Gastrocnemius medialis (tissue), 4 donors: ENCODE measurements around the gene SHISA6. TPM values are rescaled to one million over a fixed set of nuclear protein-coding genes. Genes with fewer than 3 reads are reported as not detected.

Experiments used
- ATAC-seq, 2 donors: fragments of 150-250 bp; one replicate each; pipeline ENCODE4 v1.9.1; 2016
- DNase-seq, 2 donors: peaks; one replicate each; pipeline ENCODE4 v3.0.0-alpha.2; 2019
- H3K27ac ChIP-seq, 4 donors: fragments of 200-600 bp; sonication (generic); 1 replicate in 1 of 4; 2 replicates in 3 of 4; pipeline ENCODE4 v1.5.1; 2016 to 2018; ENCODE audit warnings: mild to moderate bottlenecking in 2 of 4, moderate library complexity in 1 of 4
- H3K27me3 ChIP-seq, 3 donors: fragments of 200-600 bp; sonication (generic) in 2 of 3; 1 replicate in 1 of 3; 2 replicates in 2 of 3; pipeline versions ENCODE4 v1.5.1 to v1.6.0; 2016 to 2019; ENCODE audit warnings: mild to moderate bottlenecking in 1 of 3, moderate library complexity in 1 of 3
- H3K36me3 ChIP-seq, 2 donors: fragments of 200-600 bp; sonication (generic) in 1 of 2; one replicate each; pipeline ENCODE4 v1.5.1; 2017 to 2018
- H3K4me1 ChIP-seq, 2 donors: fragments of 200-600 bp; sonication (generic) in 1 of 2; one replicate each; pipeline ENCODE4 v1.5.1; 2016 to 2017; ENCODE audit warnings: mild to moderate bottlenecking in 2 of 2
- H3K4me3 ChIP-seq, 4 donors: fragments of 200-600 bp; sonication (generic) in 3 of 4; 1 replicate in 1 of 4; 2 replicates in 3 of 4; pipeline ENCODE4 v1.5.1; 2016 to 2019; ENCODE audit warnings: mild to moderate bottlenecking in 2 of 4
- H3K9me3 ChIP-seq, 3 donors: fragments of 200-600 bp; sonication (generic) in 2 of 3; 1 replicate in 1 of 3; 2 replicates in 2 of 3; pipeline ENCODE4 v1.5.1; 2016 to 2019
- POLR2A ChIP-seq, 2 donors: fragments of 450-650 bp; IDR thresholded peaks; one replicate each; pipeline ENCODE4 v1.6.1; 2017; ENCODE audit warnings: antibody characterized with exemption in 2 of 2, mild to moderate bottlenecking in 2 of 2, moderate library complexity in 2 of 2
- in situ Hi-C, 4 donors: fragments of 200-750 bp; cut with MboI; loops; one replicate each; pipeline versions ENCODE4 v1.15.0 to v1.8.0; 2017; ENCODE audit warnings: low sequenced_read_pairs in 4 of 4
- intact Hi-C: fragments of 100-400 bp; cut with DNase I; formaldehyde crosslinking; loops from one replicate; pipeline ENCODE4 v1.15.1; 2023; ENCODE audit warnings: low total_unique reads
- total RNA-seq, 4 donors: library from RNA; depleted of rRNA; stranded (reverse); fragments of >200 nt; gene quantifications; one replicate each; pipeline versions ENCODE4 v1.1.0 to v1.2.3, GENCODE V29; 2016
- TF ChIP-seq, protein P1 (sequence below), 5 experiments: fragments of 450-650 bp in 3 of 5; fragments of 200-600 bp in 2 of 5; sonication (generic) in 2 of 5; IDR thresholded peaks in 4 of 5; conservative IDR thresholded peaks in 1 of 5; 1 replicate in 4 of 5; 2 replicates in 1 of 5; pipeline ENCODE4 v1.5.1; 2016 to 2019; ENCODE audit warnings: antibody characterized with exemption in 5 of 5, mild to moderate bottlenecking in 3 of 5, moderate library complexity in 3 of 5

The SHISA6 gene
- total RNA-seq, 4 donors from 2014 or later = 0.19 to 0.46 (median 0.31) TPM

DNA sequence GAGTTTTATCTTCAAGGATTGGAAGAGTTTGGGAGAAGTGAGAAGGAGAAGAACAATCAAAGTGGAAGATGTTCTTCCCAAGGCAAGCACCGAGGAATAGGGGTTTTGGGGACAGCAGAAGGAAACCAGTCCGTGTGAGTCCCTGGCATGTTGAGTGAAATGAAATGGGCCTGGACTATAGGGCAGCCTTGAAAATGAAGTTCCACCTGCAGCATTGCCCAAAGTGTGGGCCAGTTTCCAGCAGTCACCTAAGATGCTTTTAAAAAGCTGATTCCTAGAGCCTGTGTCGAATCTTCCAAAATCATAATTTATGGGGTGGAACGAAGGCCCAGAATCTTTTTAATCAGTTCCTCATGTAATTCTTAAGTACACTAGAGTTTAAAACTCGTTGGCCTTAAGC is 297.4 kb downstream of the SHISA6 start:
- Histone ChIP-seq H3K36me3 (no peaks in the 10 kb centered on the region), H3K9me3 (no peaks in the 10 kb centered on the region), H3K27me3 (no peaks in the 10 kb centered on the region), H3K27ac (no peak overlapping the region), H3K4me1 (no peaks in the 10 kb centered on the region), H3K4me3 (no peak overlapping the region)
- intact Hi-C loops (no loop called here), in situ Hi-C loops (no loop called here)
- no peak for ATAC-seq
- DNase-seq = no peak
- TF ChIP-seq, protein P1, sequence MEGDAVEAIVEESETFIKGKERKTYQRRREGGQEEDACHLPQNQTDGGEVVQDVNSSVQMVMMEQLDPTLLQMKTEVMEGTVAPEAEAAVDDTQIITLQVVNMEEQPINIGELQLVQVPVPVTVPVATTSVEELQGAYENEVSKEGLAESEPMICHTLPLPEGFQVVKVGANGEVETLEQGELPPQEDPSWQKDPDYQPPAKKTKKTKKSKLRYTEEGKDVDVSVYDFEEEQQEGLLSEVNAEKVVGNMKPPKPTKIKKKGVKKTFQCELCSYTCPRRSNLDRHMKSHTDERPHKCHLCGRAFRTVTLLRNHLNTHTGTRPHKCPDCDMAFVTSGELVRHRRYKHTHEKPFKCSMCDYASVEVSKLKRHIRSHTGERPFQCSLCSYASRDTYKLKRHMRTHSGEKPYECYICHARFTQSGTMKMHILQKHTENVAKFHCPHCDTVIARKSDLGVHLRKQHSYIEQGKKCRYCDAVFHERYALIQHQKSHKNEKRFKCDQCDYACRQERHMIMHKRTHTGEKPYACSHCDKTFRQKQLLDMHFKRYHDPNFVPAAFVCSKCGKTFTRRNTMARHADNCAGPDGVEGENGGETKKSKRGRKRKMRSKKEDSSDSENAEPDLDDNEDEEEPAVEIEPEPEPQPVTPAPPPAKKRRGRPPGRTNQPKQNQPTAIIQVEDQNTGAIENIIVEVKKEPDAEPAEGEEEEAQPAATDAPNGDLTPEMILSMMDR (IDR thresholded peaks at IDR 0.05 in 4 of 5, conservative IDR thresholded peaks at IDR 0.05 in 1 of 5) = no peak

DNA sequence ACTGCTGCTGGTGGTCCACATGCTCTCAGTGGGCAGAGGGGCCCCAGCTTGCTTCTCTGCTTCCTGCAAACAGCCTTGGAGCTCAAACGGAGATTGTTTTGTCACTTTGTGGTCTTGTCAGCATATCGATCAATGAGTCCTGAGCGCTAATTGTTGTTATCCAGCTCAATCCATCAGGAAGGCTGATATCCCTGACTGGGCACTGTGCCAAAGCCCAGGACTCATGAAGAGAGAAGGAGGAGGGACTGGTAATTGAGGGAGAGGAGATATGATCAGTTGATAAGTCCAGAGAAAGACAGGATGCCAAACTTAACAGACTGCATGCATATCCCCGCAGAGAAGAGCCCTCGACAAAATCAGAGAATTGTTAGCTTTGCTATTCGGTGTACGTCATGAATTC is 298.6 kb downstream of the SHISA6 start:
- Histone ChIP-seq H3K27ac (no peak overlapping the region), H3K4me1 (no peaks in the 10 kb centered on the region), H3K4me3 (no peak overlapping the region), H3K27me3 (no peaks in the 10 kb centered on the region), H3K9me3 (no peaks in the 10 kb centered on the region), H3K36me3 (no peaks in the 10 kb centered on the region)
- TF ChIP-seq, protein P1 (IDR thresholded peaks at IDR 0.05 in 4 of 5, conservative IDR thresholded peaks at IDR 0.05 in 1 of 5) = no peak
- no peak for TF ChIP-seq POLR2A (IDR thresholded peaks at IDR 0.05)
- intact Hi-C loops (no loop called here), in situ Hi-C loops (no loop called here)
- ATAC-seq (no peak), DNase-seq (no peak)

DNA sequence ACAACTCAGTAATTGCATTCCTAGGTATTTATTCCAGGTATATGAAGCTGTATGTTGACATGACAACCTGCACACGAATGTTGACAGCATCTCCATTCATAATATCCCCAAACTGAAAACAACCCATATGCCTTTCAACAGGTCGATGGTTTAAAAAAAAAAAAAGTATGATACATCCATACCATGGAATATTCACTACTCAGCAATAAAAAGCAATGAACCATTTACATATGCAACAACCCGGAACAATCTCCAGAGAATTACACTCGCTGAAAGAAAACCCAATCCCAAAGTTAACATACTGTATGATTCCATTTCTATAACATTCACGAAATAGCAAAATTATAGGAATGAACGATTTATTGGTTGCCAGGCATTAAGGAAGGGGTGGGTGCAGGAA is 304.0 kb downstream of the SHISA6 start:
- no peak for DNase-seq
- Histone ChIP-seq H3K27ac (no peak overlapping the region), H3K36me3 (no peaks in the 10 kb centered on the region), H3K4me1 (no peaks in the 10 kb centered on the region), H3K4me3 (no peak overlapping the region), H3K9me3 (no peaks in the 10 kb centered on the region), H3K27me3 (no peaks in the 10 kb centered on the region)
- intact Hi-C loops = no loop called here
- in situ Hi-C loops = no loop called here
- TF ChIP-seq, protein P1 (IDR thresholded peaks at IDR 0.05 in 4 of 5, conservative IDR thresholded peaks at IDR 0.05 in 1 of 5) = no peak
- TF ChIP-seq POLR2A (IDR thresholded peaks at IDR 0.05) = no peak
- ATAC-seq = no peak

DNA sequence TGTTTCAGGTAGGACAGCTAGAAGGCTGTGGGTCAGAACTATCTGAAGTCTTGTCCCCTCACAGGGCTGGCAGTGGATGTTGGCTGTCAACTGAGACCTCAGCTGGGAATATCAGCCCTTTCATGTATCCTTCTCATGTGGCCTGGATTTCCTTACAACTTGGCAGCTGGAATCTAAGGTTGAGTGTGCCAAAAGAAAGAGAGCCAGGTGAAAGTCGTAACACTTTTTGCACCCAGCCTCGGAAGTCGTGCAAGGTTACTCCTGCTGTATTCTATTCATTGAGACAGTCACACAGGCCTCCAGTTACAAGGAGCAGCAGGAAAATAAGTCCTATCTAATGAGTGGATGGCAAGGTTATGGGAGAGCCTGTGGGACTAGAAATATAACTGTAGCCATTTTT is 304.7 kb downstream of the SHISA6 start:
- no peak for ATAC-seq
- intact Hi-C loops = no loop called here

DNA sequence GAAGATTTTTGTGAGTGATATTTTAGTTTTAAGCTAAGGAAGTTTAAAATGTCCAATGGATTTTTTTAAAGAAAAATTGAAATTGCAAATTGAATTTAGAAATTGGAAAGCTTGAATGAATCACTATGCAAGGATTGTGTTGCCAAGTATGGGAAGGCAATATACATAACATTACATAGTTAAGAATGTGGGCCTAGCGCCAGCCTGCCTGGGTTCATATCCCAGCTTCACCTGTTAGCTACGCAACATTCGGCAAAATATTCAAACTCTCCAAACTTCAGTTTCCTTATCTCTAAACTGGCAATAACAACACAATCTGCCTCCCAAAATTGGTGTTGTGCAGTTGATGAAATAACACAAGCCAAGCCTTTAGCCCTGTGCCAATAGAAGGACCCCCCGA is 306.8 kb downstream of the SHISA6 start:
- H3K27ac ChIP-seq = no peak overlapping the region
- intact Hi-C loops (no loop called here), in situ Hi-C loops (no loop called here)
- ATAC-seq (no peak), DNase-seq (no peak)
- H3K9me3 ChIP-seq = no peaks in the 10 kb centered on the region
- no peaks in the 10 kb centered on the region for H3K4me1 ChIP-seq
- TF ChIP-seq, protein P1 (IDR thresholded peaks at IDR 0.05 in 4 of 5, conservative IDR thresholded peaks at IDR 0.05 in 1 of 5) = no peak
- TF ChIP-seq POLR2A (IDR thresholded peaks at IDR 0.05) = no peak
- H3K36me3 ChIP-seq = no peaks in the 10 kb centered on the region
- no peak overlapping the region for H3K4me3 ChIP-seq
- H3K27me3 ChIP-seq = no peaks in the 10 kb centered on the region

More for the DNA sequence above, 304.7 kb downstream of the SHISA6 start:
- no peak for TF ChIP-seq POLR2A (IDR thresholded peaks at IDR 0.05)
- TF ChIP-seq, protein P1 (IDR thresholded peaks at IDR 0.05 in 4 of 5, conservative IDR thresholded peaks at IDR 0.05 in 1 of 5) = no peak
- DNase-seq = no peak
- no peaks in the 10 kb centered on the region for H3K27me3 ChIP-seq
- in situ Hi-C loops = no loop called here
- H3K4me3 ChIP-seq = no peak overlapping the region
- H3K4me1 ChIP-seq = no peaks in the 10 kb centered on the region
- H3K9me3 ChIP-seq = no peaks in the 10 kb centered on the region
- no peaks in the 10 kb centered on the region for H3K36me3 ChIP-seq
- no peak overlapping the region for H3K27ac ChIP-seq
